Activated CD8-positive, alpha-beta T cell treated with anti-CD3 and anti-CD28 coated beads for 36 hours (primary cell): ENCODE results near the gene SMOC1. TPM values are rescaled to one million over a fixed set of nuclear protein-coding genes. Genes with fewer than 3 reads are reported as not detected.

Experiments used
- ATAC-seq: fragments of 200-7000 bp; cut with Tn5 transposase; one replicate; pipeline ENCODE4 v1.10.0; 2021; ENCODE audit warnings: mild to moderate bottlenecking, moderate library complexity
- CTCF ChIA-PET: fragments of 350-600 bp; sonication (Branson Sonifier 250); formaldehyde crosslinking; loops from one replicate; lab custom pipeline; 2021; ENCODE audit warnings: antibody characterized with exemption; lab: Charles Lee
- POLR2A ChIA-PET: fragments of 350-600 bp; sonication (Branson Sonifier 250); formaldehyde crosslinking; loops from one replicate; lab custom pipeline; 2021; ENCODE audit warnings: antibody characterized with exemption; lab: Charles Lee
- DNase-seq: peaks from one replicate; pipeline ENCODE4 v3.0.0-alpha.2; 2020
- H3K27ac Mint-ChIP-seq: one replicate; pipeline ENCODE4 v1.8.0; 2021; ENCODE audit warnings: mild to moderate bottlenecking, mixed read lengths
- H3K27me3 Mint-ChIP-seq: one replicate; pipeline ENCODE4 v1.8.0; 2021; ENCODE audit warnings: mixed read lengths
- H3K36me3 Mint-ChIP-seq: one replicate; pipeline ENCODE4 v1.8.0; 2021; ENCODE audit warnings: low read depth, mixed read lengths
- H3K4me1 Mint-ChIP-seq: one replicate; pipeline ENCODE4 v1.8.0; 2021; ENCODE audit warnings: low read depth, mixed read lengths
- H3K4me3 Mint-ChIP-seq: one replicate; pipeline ENCODE4 v1.8.0; 2021; ENCODE audit warnings: mild to moderate bottlenecking, moderate library complexity, mixed read lengths
- H3K9me3 Mint-ChIP-seq: one replicate; pipeline ENCODE4 v1.8.0; 2021; ENCODE audit warnings: mixed read lengths
- intact Hi-C: fragments of 100-400 bp; cut with micrococcal nuclease; formaldehyde crosslinking; loops from one replicate; pipeline ENCODE4 v1.10.0; 2022
- total RNA-seq, 2 experiments: library from RNA; stranded (reverse); gene quantifications; one replicate each; pipeline ENCODE4 v1.2.3, GENCODE V29; 2021
- TF ChIP-seq, protein P1 (sequence below): fragments of 200-600 bp; IDR thresholded peaks from one replicate; pipeline ENCODE4 v1.8.0; 2022; ENCODE audit warnings: antibody characterized with exemption, mild to moderate bottlenecking

SMOC1 gene
- total RNA-seq, 2 experiments from 2014 or later, result not detected

DNA sequence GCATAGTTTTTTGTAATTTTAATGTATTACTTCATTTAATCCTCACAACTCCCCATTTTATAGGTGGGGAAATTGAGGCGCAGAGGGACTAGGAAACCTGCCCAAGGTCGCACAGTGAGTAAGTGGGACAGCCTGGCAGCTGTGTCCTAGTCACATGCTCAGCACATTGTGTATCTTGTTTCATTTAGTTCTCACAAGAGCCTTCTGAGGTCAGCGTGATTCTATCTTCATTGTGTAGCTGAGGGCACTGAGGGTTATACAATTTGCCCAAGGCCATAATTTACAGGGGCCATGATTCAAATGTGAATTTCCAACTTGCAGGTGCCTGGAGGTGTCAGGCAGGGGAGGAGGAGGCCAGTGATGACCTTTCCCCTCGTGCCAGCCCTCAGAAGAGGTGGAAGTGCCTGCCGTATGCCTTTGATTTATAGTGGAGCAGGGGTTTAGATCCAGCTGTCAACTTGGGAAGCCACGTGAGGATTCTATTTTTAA, 30.3 kb upstream of the SMOC1 start:
- DNase-seq, result no peak
- ATAC-seq, result no peak
- intact Hi-C loops, result no loop called here
- ChIA-PET POLR2A (no interaction called here), CTCF (no interaction called here)
- H3K36me3 Mint-ChIP-seq, result no peaks in the 10 kb centered on the region
- H3K4me1 Mint-ChIP-seq, result no peaks in the 10 kb centered on the region
- H3K9me3 Mint-ChIP-seq, result no peaks in the 10 kb centered on the region
- H3K4me3 Mint-ChIP-seq, result no peak overlapping the region
- TF ChIP-seq, protein P1, sequence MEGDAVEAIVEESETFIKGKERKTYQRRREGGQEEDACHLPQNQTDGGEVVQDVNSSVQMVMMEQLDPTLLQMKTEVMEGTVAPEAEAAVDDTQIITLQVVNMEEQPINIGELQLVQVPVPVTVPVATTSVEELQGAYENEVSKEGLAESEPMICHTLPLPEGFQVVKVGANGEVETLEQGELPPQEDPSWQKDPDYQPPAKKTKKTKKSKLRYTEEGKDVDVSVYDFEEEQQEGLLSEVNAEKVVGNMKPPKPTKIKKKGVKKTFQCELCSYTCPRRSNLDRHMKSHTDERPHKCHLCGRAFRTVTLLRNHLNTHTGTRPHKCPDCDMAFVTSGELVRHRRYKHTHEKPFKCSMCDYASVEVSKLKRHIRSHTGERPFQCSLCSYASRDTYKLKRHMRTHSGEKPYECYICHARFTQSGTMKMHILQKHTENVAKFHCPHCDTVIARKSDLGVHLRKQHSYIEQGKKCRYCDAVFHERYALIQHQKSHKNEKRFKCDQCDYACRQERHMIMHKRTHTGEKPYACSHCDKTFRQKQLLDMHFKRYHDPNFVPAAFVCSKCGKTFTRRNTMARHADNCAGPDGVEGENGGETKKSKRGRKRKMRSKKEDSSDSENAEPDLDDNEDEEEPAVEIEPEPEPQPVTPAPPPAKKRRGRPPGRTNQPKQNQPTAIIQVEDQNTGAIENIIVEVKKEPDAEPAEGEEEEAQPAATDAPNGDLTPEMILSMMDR, result no peak
- H3K27ac Mint-ChIP-seq, result no peak overlapping the region
- peaks cover 6% of the 10 kb centered on the region for H3K27me3 Mint-ChIP-seq

DNA sequence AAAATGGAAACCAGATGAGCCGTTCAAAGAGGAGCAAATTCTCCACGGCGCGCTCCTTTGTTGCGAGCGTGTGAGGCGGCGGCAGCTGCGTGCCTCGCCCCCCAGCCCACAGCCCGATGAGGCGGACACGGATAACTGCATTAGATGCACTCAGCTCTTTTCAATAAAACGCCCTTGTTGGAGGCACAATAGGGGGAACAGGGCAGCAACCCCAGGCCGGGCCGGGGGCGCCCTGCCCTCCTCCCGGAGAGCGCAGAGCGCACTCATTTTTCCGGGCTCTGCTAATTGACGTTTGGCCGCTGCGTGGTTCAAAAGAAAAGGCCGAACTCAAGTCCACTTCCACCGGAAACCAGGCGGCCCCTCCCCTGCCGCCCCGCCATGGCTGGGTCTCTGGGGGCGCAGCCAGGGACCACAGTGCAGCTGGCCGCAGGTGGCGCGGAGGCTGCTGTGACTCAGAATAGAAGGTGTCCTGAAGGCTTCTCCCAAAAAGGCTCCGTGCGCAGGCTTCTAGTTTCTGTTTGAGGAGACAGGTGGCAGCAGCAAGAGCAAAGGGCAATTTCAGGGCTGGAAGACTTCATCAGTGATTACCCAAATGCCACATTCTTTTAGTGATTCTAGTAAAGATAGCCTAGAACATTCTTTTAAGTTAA, 29.0 kb upstream of the SMOC1 start:
- Mint-ChIP-seq H3K36me3 (no peaks in the 10 kb centered on the region), H3K4me3 (no peak overlapping the region), H3K9me3 (no peaks in the 10 kb centered on the region), H3K4me1 (no peaks in the 10 kb centered on the region), H3K27me3 (peaks cover 7% of the 10 kb centered on the region), H3K27ac (no peak overlapping the region)
- ATAC-seq (no peak), DNase-seq (no peak)
- CTCF ChIA-PET, result no interaction called here
- TF ChIP-seq, protein P1, result no peak
- POLR2A ChIA-PET, result no interaction called here
- intact Hi-C loops, result no loop called here

DNA sequence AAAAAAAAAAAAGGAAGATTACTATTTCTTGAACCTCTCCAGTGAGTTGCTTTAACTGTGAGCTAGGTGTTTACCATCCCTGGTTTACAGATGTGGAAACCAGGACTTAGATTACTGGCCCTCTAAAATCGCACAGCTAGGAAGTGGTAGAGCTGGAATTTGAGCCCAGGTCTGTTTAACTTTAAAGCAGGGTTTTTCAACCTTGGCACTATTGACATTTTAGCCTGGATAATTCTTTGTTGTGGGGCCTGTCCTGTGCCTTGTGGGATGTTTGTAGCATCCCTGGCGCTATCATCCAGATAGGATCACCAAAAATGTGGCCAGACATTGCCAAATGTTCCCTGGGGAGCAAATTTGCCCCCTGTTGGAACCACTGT, 28.5 kb upstream of the SMOC1 start:
- peaks cover 7% of the 10 kb centered on the region for H3K27me3 Mint-ChIP-seq
- no peak overlapping the region for H3K27ac Mint-ChIP-seq
- POLR2A ChIA-PET, result no interaction called here
- H3K36me3 Mint-ChIP-seq, result no peaks in the 10 kb centered on the region
- intact Hi-C loops, result no loop called here
- DNase-seq (no peak), ATAC-seq (no peak)
- H3K9me3 Mint-ChIP-seq, result no peaks in the 10 kb centered on the region
- TF ChIP-seq, protein P1, result no peak
- no peaks in the 10 kb centered on the region for H3K4me1 Mint-ChIP-seq
- no peak overlapping the region for H3K4me3 Mint-ChIP-seq
- CTCF ChIA-PET, result no interaction called here

DNA sequence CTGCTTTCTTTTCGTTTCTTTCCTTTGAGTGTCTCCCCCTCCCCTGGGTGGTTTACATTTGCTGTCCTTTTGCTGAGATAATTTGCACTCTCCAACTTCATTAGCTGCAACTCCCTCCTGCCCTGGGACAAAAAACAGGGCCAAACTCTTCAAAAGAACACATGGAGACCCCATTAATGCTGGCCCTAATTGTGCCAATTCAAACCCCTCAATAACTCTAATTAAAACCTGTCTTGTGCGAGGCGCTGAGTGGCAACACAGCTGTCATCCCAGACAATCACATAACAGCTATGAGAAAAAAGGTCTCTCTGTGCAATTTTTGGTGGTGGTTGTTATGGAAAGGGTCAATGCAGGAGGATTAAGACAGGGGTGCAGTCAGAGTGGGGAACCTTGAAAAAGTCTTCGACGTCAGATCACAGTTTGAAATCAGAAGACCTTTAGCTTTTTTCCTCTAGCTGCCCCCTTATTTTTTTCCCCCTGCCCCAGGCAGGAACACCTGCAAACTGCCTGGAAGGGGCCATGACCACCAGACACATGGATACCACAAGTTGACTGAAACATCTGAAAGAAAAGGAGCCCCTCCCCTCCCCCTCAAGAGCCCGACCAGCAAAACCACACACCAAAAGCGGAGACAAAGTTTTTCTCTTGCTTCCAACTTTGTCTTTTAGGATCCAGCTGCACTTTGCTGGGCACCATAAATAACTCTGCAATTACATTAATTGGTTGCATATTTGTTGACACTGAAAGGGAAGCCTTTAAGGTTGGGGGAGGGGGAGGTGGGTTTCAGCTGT, 26.5 kb upstream of the SMOC1 start:
- POLR2A ChIA-PET, result interaction anchor here (0.6 kb wide), 1 partner anchor 17 kb away, joined by 3 read pairs; no protein-coding TSS in a partner anchor
- Mint-ChIP-seq H3K4me3 (no peak overlapping the region), H3K27ac (no peak overlapping the region), H3K27me3 (peaks cover 1% of the 10 kb centered on the region), H3K36me3 (no peaks in the 10 kb centered on the region), H3K9me3 (no peaks in the 10 kb centered on the region), H3K4me1 (no peaks in the 10 kb centered on the region)
- CTCF ChIA-PET, result no interaction called here
- DNase-seq (no peak), ATAC-seq (no peak)
- intact Hi-C loops, result no loop called here
- TF ChIP-seq, protein P1, result no peak

DNA sequence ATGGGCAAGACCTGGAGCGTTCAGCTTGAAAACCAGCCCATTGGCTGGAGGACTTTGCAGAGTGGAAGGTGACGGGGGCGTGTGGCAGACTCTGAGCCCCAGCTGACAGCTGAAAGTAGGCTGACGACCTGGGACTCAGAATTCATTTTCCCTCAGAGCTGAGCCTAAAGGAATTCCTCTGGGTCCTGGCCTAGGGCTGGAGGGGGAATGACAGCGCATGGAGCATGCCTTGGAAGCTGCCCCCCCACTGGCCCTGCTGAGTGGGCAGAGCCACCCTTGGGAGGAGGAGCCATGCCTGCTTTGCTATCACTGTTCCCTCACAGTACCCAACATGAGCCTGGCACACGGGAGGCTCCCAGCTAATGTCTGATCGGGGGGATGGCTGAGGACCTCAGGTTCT, 25.4 kb upstream of the SMOC1 start:
- Mint-ChIP-seq H3K36me3 (no peaks in the 10 kb centered on the region), H3K9me3 (no peaks in the 10 kb centered on the region), H3K27ac (no peak overlapping the region), H3K4me3 (no peak overlapping the region), H3K4me1 (no peaks in the 10 kb centered on the region), H3K27me3 (peaks cover 3% of the 10 kb centered on the region)
- no peak for ATAC-seq
- TF ChIP-seq, protein P1, result no peak
- ChIA-PET CTCF (interaction anchor here (1.5 kb wide), 1 partner anchor 175 kb away, joined by 4 read pairs; no protein-coding TSS in a partner anchor), POLR2A (no interaction called here)
- intact Hi-C loops, result no loop called here
- no peak for DNase-seq
